DOHH2 (cell line): ENCODE data around the gene TBC1D25.

Experiments used
- H3F3A ChIP-seq: fragments of 200-600 bp; sonication (generic), shearing (Covaris generic); 2 replicates; pipeline ENCODE4 v1.6.0; 2016; ENCODE audit warnings: antibody characterized with exemption, mild to moderate bottlenecking; ENCODE audit not compliant: control insufficient read depth, insufficient read depth
- H3K27ac ChIP-seq: fragments of 200-600 bp; sonication (generic); 2 replicates; pipeline ENCODE4 v1.5.1; 2014; ENCODE audit warnings: low read depth, mild to moderate bottlenecking, low read length, moderate library complexity
- H3K27me3 ChIP-seq: fragments of 200-600 bp; sonication (generic); 2 replicates; pipeline ENCODE4 v1.6.1; 2014; ENCODE audit warnings: mild to moderate bottlenecking, low read length, mixed read lengths; ENCODE audit not compliant: control insufficient read depth
- H3K36me3 ChIP-seq: fragments of 200-600 bp; sonication (generic); 2 replicates; pipeline ENCODE4 v1.6.1; 2014; ENCODE audit warnings: mild to moderate bottlenecking, low read length, moderate library complexity, mixed read lengths; ENCODE audit not compliant: control insufficient read depth
- H3K4me1 ChIP-seq: fragments of 200-600 bp; sonication (generic); 2 replicates; pipeline ENCODE4 v1.6.1; 2014; ENCODE audit warnings: mild to moderate bottlenecking, low read length, mixed read lengths; ENCODE audit not compliant: control insufficient read depth
- H3K4me2 ChIP-seq: fragments of 200-600 bp; sonication (generic); 2 replicates; pipeline ENCODE4 v1.6.0; 2014; ENCODE audit warnings: mild to moderate bottlenecking, low read length, moderate library complexity
- H3K4me3 ChIP-seq: fragments of 200-600 bp; sonication (generic); 2 replicates; pipeline ENCODE4 v1.5.1; 2014; ENCODE audit warnings: mild to moderate bottlenecking, low read length, mixed read lengths
- H3K79me2 ChIP-seq: fragments of 200-600 bp; sonication (generic); 2 replicates; pipeline ENCODE4 v1.6.1; 2014; ENCODE audit warnings: mild to moderate bottlenecking, low read length, mixed read lengths; ENCODE audit not compliant: control insufficient read depth
- H3K9me2 ChIP-seq: fragments of 200-600 bp; sonication (generic); replicated peaks from 2 replicates; pipeline ENCODE4 v1.6.1; 2014; ENCODE audit warnings: mild to moderate bottlenecking, low read length, mixed read lengths; ENCODE audit not compliant: control insufficient read depth
- H3K9me3 ChIP-seq: fragments of 200-600 bp; sonication (generic); 2 replicates; pipeline ENCODE4 v1.6.1; 2014; ENCODE audit warnings: antibody characterized with exemption, low read length, mixed read lengths; ENCODE audit not compliant: control insufficient read depth, insufficient read depth
- H4K20me1 ChIP-seq: fragments of 200-600 bp; sonication (generic); 2 replicates; pipeline ENCODE4 v1.6.0; 2014; ENCODE audit warnings: low read depth, mild to moderate bottlenecking, antibody characterized with exemption, low read length, moderate library complexity; ENCODE audit not compliant: control insufficient read depth, insufficient read depth
- EZH2phosphoT487 ChIP-seq: fragments of 200-600 bp; sonication (generic); IDR thresholded peaks from 2 replicates; pipeline ENCODE4 v1.6.1; 2017; ENCODE audit warnings: borderline replicate concordance, mild to moderate bottlenecking, antibody characterized with exemption, low read length, moderate library complexity, mixed read lengths
- TF ChIP-seq, protein P1 (sequence below): fragments of 200-600 bp; sonication (generic); IDR thresholded peaks from one replicate; pipeline ENCODE4 v1.5.1; 2014; ENCODE audit warnings: antibody characterized with exemption, mild to moderate bottlenecking, low read depth, low read length; ENCODE audit not compliant: poor library complexity, severe bottlenecking

TBC1D25 gene

DNA sequence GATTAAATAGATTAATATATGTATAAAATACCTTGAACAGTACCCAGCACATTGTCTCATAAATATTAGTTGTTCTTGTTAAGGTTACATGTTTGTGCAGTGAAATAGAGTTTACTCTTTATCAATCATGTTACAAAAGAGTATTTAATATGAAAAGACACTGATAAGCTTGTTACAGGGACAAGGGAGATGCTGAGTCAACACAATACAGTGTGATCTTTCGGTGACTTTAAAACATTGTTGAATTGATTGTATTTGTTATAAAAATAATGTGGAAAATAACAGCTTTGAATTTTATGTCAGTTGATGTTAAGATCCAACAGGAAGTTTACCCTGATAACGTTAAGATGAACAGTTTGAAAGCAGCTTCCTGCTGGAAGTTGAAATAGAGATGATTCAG lies 56.4 kb downstream of the TBC1D25 start:
- Histone ChIP-seq H3K4me1 (peaks cover 11% of the 10 kb centered on the region), H3K9me3 (no peaks in the 10 kb centered on the region), H3K4me2 (no peak overlapping the region), H3K27ac (no peak overlapping the region), H3F3A (no peaks in the 10 kb centered on the region), H3K36me3 (peaks cover 5% of the 10 kb centered on the region), H3K4me3 (no peak overlapping the region), H3K27me3 (no peaks in the 10 kb centered on the region), H3K9me2 (no peaks in the 10 kb centered on the region), H3K79me2 (0 out of 2 replicates have a peak, but pooled peaks cover 2% of the 10 kb centered on the region), H4K20me1 (no peaks in the 10 kb centered on the region)
- TF ChIP-seq EZH2phosphoT487, result no peak
- TF ChIP-seq, protein P1, sequence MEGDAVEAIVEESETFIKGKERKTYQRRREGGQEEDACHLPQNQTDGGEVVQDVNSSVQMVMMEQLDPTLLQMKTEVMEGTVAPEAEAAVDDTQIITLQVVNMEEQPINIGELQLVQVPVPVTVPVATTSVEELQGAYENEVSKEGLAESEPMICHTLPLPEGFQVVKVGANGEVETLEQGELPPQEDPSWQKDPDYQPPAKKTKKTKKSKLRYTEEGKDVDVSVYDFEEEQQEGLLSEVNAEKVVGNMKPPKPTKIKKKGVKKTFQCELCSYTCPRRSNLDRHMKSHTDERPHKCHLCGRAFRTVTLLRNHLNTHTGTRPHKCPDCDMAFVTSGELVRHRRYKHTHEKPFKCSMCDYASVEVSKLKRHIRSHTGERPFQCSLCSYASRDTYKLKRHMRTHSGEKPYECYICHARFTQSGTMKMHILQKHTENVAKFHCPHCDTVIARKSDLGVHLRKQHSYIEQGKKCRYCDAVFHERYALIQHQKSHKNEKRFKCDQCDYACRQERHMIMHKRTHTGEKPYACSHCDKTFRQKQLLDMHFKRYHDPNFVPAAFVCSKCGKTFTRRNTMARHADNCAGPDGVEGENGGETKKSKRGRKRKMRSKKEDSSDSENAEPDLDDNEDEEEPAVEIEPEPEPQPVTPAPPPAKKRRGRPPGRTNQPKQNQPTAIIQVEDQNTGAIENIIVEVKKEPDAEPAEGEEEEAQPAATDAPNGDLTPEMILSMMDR, result no peak

DNA sequence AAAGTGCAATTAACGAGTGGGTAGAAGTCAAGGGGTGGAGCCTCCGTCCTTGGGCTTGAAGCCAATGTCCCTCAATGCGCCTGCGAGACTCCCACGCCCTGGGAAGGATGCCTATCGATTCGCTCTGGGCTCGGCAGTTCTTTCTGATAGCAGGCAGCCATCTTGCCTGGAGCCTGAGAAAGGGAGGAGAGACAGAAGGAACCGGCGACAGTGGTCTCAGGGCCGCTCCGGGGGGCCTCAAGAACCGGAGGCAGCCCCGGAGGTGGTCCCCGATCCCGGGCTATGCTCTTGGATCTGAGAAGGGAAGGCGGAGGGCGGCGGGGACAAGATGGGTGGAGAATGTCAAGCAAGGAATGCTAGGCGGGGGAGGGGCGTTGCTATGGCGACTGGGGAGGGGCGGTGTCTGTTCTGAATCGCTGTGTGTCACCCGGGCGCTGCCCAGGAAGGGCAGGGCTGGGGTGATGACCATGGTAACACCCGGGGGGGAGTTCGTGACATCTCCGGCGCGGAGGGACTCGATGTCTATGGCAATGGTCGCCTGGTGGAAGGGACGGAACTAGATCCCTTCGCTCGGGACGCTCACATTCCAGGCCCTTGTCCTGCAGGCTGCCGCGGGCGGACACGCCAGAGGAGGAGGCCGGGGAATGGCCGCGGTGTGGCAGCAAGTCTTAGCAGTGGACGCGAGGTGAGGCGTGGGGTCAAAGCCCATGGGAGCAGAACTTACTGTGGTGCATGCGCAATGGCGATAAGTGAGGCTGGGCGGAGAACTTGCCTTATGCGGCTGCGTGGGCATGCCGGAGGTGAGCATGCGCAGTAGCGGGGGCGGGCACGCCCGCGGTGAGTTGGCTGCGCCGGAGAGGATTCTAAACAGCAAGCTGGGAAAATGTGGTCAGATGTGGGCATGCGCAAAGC lies 58.1 kb downstream of the TBC1D25 start, which contains the start of gene WDR13:
TSS of gene WDR13 (plus strand) at position 140 of the 912 bp plus-strand sequence. CDS start at position 645, 505 bp downstream.
- Histone ChIP-seq H3K4me3 (peak within 1 kb of the TSS; percentile 99), H4K20me1 (no peaks in the 10 kb centered on the region), H3K4me2 (peak within 1 kb of the TSS; percentile 86), H3K27me3 (no peaks in the 10 kb centered on the region), H3K9me2 (no peaks in the 10 kb centered on the region), H3K79me2 (0 out of 2 replicates have a peak, but pooled peaks cover 2% of the 10 kb centered on the region), H3F3A (no peaks in the 10 kb centered on the region), H3K4me1 (peaks cover 11% of the 10 kb centered on the region), H3K27ac (peak within 1 kb of the TSS; percentile 80), H3K36me3 (peaks cover 5% of the 10 kb centered on the region), H3K9me3 (no peaks in the 10 kb centered on the region)
- TF ChIP-seq, protein P1, result no peak
- TF ChIP-seq EZH2phosphoT487, result no peak

DNA sequence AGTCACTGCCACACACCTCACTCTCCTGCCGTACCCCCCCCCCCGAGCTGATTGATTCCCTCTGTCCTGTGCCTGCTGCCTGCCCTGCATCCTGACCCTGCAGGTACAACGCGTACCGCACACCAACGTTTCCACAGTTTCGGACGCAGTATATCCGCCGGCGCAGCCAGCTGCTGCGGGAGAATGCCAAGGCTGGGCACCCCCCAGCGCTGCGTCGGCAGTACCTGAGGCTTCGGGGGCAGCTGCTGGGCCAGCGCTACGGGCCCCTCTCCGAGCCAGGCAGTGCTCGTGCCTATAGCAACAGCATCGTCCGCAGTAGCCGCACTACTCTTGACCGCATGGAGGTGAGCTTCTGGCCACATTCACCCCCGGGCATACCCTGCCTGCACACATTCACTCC lies 59.1 kb downstream of the TBC1D25 start:
- Histone ChIP-seq H3K4me2 (peak overlapping the region; percentile 86), H3K27ac (no peak overlapping the region), H4K20me1 (no peaks in the 10 kb centered on the region), H3K4me1 (peaks cover 11% of the 10 kb centered on the region), H3K9me2 (no peaks in the 10 kb centered on the region), H3K4me3 (peak overlapping the region; percentile 99), H3K9me3 (no peaks in the 10 kb centered on the region), H3K79me2 (0 out of 2 replicates have a peak, but pooled peaks cover 2% of the 10 kb centered on the region), H3F3A (no peaks in the 10 kb centered on the region), H3K27me3 (no peaks in the 10 kb centered on the region), H3K36me3 (peaks cover 5% of the 10 kb centered on the region)
- TF ChIP-seq, protein P1, result no peak
- no peak for TF ChIP-seq EZH2phosphoT487
